K562 (cell line): ENCODE measurements around the gene PTPRO. TPM values are rescaled to one million over a fixed set of nuclear protein-coding genes. Genes with fewer than 3 reads are reported as not detected.

ENCODE experiments used
- ATAC-seq: fragments of 200-7000 bp; cut with Tn5 transposase; 3 replicates; pipeline ENCODE4 v1.9.1; 2020; ENCODE audit warnings: moderate library complexity
- BruUV-seq: library from RNA; stranded (reverse); fragments of 400-500 nt; replicated peaks from 2 replicates; lab custom pipeline; 2021; lab: Mats Ljungman, UMichigan
- CTCF ChIA-PET: fragments of 300-600 bp; formaldehyde crosslinking; extraction: SDS; loops from one replicate; lab custom pipeline; 2021; ENCODE audit warnings: low intra/inter-chr PET ratio; lab: Yijun Ruan, JAX
- POLR2A ChIA-PET: fragments of 300-600, 350-650 bp; sonication (Branson Sonifier 250); formaldehyde crosslinking; extraction: SDS; loops from one replicate; lab custom pipeline; 2021; ENCODE audit warnings: antibody characterized with exemption, inconsistent platforms; lab: Yijun Ruan, JAX
- DNase-seq, 4 experiments: peaks; one replicate each; pipeline versions ENCODE4 v3.0.0 to v3.0.0-alpha.2; 2011 to 2018; ENCODE audit warnings: low spot score in 3 of 4, mixed read lengths in 3 of 4; ENCODE audit errors: extremely low read depth in 1 of 4
- FAIRE-seq: peaks from 2 replicates; lab custom pipeline; 2011; peaks lifted over from hg19 to GRCh38; lab: Jason Lieb, UNC
- H2AFZ ChIP-seq: 2 replicates; pipeline ENCODE4 v1.6.0; 2011; ENCODE audit warnings: low read depth, low read length, control low read depth, inconsistent platforms
- H3K27ac ChIP-seq: fragments of 200-600 bp; 3 replicates; pipeline ENCODE4 v1.8.0; 2011; ENCODE audit warnings: low read depth, mild to moderate bottlenecking, control low read depth, inconsistent platforms, low read length, moderate library complexity, mixed read lengths; ENCODE audit errors: extremely low read depth
- H3K27me3 ChIP-seq, 2 experiments: fragments of 300-600 bp in 1 of 2; 2 replicates in 1 of 2; 3 replicates in 1 of 2; pipeline versions ENCODE4 v1.6.0 to v1.8.0; 2011; ENCODE audit warnings: inconsistent platforms in 2 of 2, low read length in 2 of 2, mild to moderate bottlenecking in 1 of 2, mixed read lengths in 1 of 2, moderate library complexity in 1 of 2; ENCODE audit not compliant: control insufficient read depth in 2 of 2, insufficient read depth in 2 of 2
- H3K36me3 ChIP-seq: fragments of 300-600 bp; 3 replicates; pipeline ENCODE4 v1.8.0; 2011; ENCODE audit warnings: mild to moderate bottlenecking, low read length, inconsistent platforms; ENCODE audit not compliant: control insufficient read depth, insufficient read depth
- H3K4me1 ChIP-seq, 2 experiments: fragments of 200-600 bp in 1 of 2; replicated peaks in 1 of 2; 2 replicates in 1 of 2; 3 replicates in 1 of 2; pipeline versions ENCODE4 v1.5.1 to v1.8.0; 2011; ENCODE audit warnings: inconsistent platforms in 2 of 2, low read length in 2 of 2, mild to moderate bottlenecking in 1 of 2, mixed read lengths in 1 of 2, moderate library complexity in 1 of 2; ENCODE audit not compliant: control insufficient read depth in 2 of 2, insufficient read depth in 2 of 2
- H3K4me2 ChIP-seq: 2 replicates; pipeline ENCODE4 v1.6.1; 2011; ENCODE audit warnings: low read length, control low read depth, inconsistent platforms, mixed read lengths; ENCODE audit not compliant: insufficient read depth
- H3K4me3 ChIP-seq: fragments of 200-600 bp; sonication (generic), shearing (Covaris generic); 2 replicates; pipeline ENCODE4 v1.5.1; 2016; ENCODE audit warnings: control low read depth, inconsistent platforms
- H3K79me2 ChIP-seq: fragments of 200-600 bp; 3 replicates; pipeline ENCODE4 v1.8.0; 2011; ENCODE audit warnings: low read length, inconsistent platforms; ENCODE audit not compliant: control insufficient read depth, insufficient read depth
- H3K9ac ChIP-seq, 2 experiments: 2 replicates each; pipeline versions ENCODE4 v1.6.0 to v1.6.1; 2011; ENCODE audit warnings: low read depth in 2 of 2, low read length in 2 of 2, control low read depth in 1 of 2, inconsistent platforms in 1 of 2, mild to moderate bottlenecking in 1 of 2, mixed read lengths in 1 of 2; ENCODE audit not compliant: insufficient read depth in 1 of 2
- H3K9me1 ChIP-seq: one replicate; pipeline ENCODE4 v1.6.0; 2011; ENCODE audit warnings: inconsistent platforms, mild to moderate bottlenecking, low read length, moderate library complexity; ENCODE audit not compliant: control insufficient read depth, insufficient read depth
- H3K9me3 ChIP-seq: replicated peaks from 2 replicates; pipeline ENCODE4 v1.5.1; 2011; ENCODE audit warnings: low read depth, low read length, inconsistent platforms; ENCODE audit not compliant: control insufficient read depth, insufficient read depth
- H4K20me1 ChIP-seq: replicated peaks from 2 replicates; pipeline ENCODE4 v1.6.1; 2011; ENCODE audit warnings: low read length, inconsistent platforms, mixed read lengths; ENCODE audit not compliant: control insufficient read depth, insufficient read depth
- GABPA ChIP-seq: fragments of 200-800 bp; sonication (Bioruptor generic); conservative IDR thresholded peaks from 2 replicates; pipeline ENCODE4 v1.6.1; 2016; ENCODE audit warnings: low read depth, missing genetic modification characterization, missing compliant biosample characterization
- REST ChIP-seq, 2 experiments: fragments of 450-650 bp; formaldehyde crosslinking in 1 of 2; IDR thresholded peaks; 2 replicates each; pipeline versions ENCODE4 v1.4.0 to v1.6.1; 2014 to 2020; ENCODE audit warnings: mild to moderate bottlenecking in 2 of 2, borderline replicate concordance in 1 of 2, low read depth in 1 of 2
- TCF3 ChIP-seq: sonication (generic); formaldehyde crosslinking; IDR thresholded peaks from 2 replicates; pipeline ENCODE4 v1.4.0; 2020; ENCODE audit warnings: mild to moderate bottlenecking, missing genetic modification reagents
- WGBS: fragments of 100-300 bp; shearing (Covaris generic); methylation state at CpG from one replicate; pipeline ENCODE4 v1.1.6; 2016; ENCODE audit warnings: low coverage, mixed read lengths; ENCODE audit not compliant: insufficient coverage; ENCODE audit errors: missing lambda C conversion rate; 5-methylcytosine and 5-hydroxymethylcytosine counted together
- in situ Hi-C: fragments of 300-500 bp; cut with MboI; formaldehyde crosslinking; loops from 4 replicates; pipeline ENCODE4 v1.15.0; 2018; ENCODE audit warnings: inconsistent platforms, mixed read lengths
- intact Hi-C: fragments of 100-400 bp; cut with micrococcal nuclease; formaldehyde crosslinking; loops from 2 replicates; pipeline ENCODE4 v1.14.2; 2022
- polyA plus RNA-seq, 8 experiments: library from polyadenylated mRNA; depleted of rRNA in 4 of 8; stranded (reverse) in 5 of 8; unstranded in 3 of 8; fragments of >200 nt; fragmentation: Nextera tagmentation in 2 of 8; fragmentation: Illumina TruSeq in 1 of 8; extraction: Ambion mirVana in 2 of 8; extraction: Trizol in 1 of 8; gene quantifications; 2 replicates each; pipeline versions ENCODE4 v1.2.1 to v1.2.3, GENCODE V29; 2011 to 2014; ENCODE audit warnings: inconsistent platforms in 1 of 8, missing spikeins in 1 of 8
- total RNA-seq, 7 experiments: library from RNA; depleted of rRNA in 6 of 7; stranded (reverse); fragments of >200 nt in 6 of 7; fragmentation: Illumina TruSeq in 2 of 7; extraction: Trizol in 2 of 7; gene quantifications; 2 replicates each; pipeline versions ENCODE4 v1.2.1 to v1.2.3, GENCODE V29; 2011 to 2021; ENCODE audit warnings: low replicate concordance in 1 of 7

Gene PTPRO
- total and polyA plus RNA-seq, 9 of the 15 experiments (the other 6 are each of a cell fraction or from before 2014, with no cell fraction given) = 0.22 TPM; not detected in 8

- ATAC-seq (no peak), DNase-seq (no peak), FAIRE-seq (no peak)
- TF ChIP-seq GABPA (tag) (no peak), REST (IDR thresholded peaks at IDR 0.05; ENCODE audit: borderline replicate concordance) (peak; percentile 47), REST (CRISPR knock-in tag; IDR thresholded peaks at IDR 0.05; ENCODE audit: low read depth) (no peak), TCF3 (CRISPR knock-in tag) (no peak)
- no peaks in the 10 kb centered on the region for H3K9me1 ChIP-seq
- no peaks in the 10 kb centered on the region for H4K20me1 ChIP-seq
- no peaks in the 10 kb centered on the region for H3K36me3 ChIP-seq
- H3K9ac ChIP-seq = no peak overlapping the region
- CTCF ChIA-PET = no interaction called here
- no peak overlapping the region for H2AFZ ChIP-seq
- in situ Hi-C loops = no loop called here
- BruUV-seq = no TSS peak
- no peak overlapping the region for H3K4me3 ChIP-seq
- POLR2A ChIA-PET = no interaction called here
- intact Hi-C loops = no loop called here
- no peak overlapping the region for H3K4me2 ChIP-seq
- no peaks in the 10 kb centered on the region for H3K79me2 ChIP-seq
- no peaks in the 10 kb centered on the region for H3K9me3 ChIP-seq
- no peak overlapping the region for H3K27ac ChIP-seq
- WGBS = 3% methylated on average over 2 of the region's 2 CpGs
- no peaks in the 10 kb centered on the region for H3K27me3 ChIP-seq
- no peaks in the 10 kb centered on the region for H3K4me1 ChIP-seq
Observed at GRCh38 chr12:15435597-15435996, 113.3 kb downstream of the PTPRO start.
